Stimulated activated CD4-positive, alpha-beta T cell treated with anti-CD3 and anti-CD28 coated beads, Interleukin-1b, Interleukin-23, amount 100 ng/mL, for 48 hours (primary cell): ENCODE results near the gene SERPINF2.
"Not testable (repeated sequence)": the region's sequence is repeated elsewhere in the genome, so short reads cannot be mapped to it uniquely, and the experiment has no call there.

Source experiments
- DNase-seq: peaks from one replicate; pipeline ENCODE4 v3.0.0-alpha.2; 2020

Gene SERPINF2

GRCh38 chr17:1716912-1717695 is 25.6 kb upstream of the SERPINF2 start:
- DNase-seq = peak; percentile 91

GRCh38 chr17:1718362-1719165 is 24.1 kb upstream of the SERPINF2 start:
- no peak for DNase-seq

- DNase-seq = peak; percentile 64
These were observed 21.8 kb upstream of the SERPINF2 start for GRCh38 chr17:1720856-1721386.

- DNase-seq = not testable (repeated sequence)
These were observed 20.6 kb upstream of the SERPINF2 start for GRCh38 chr17:1722022-1722421.

GRCh38 chr17:1724351-1724868 is 18.3 kb upstream of the SERPINF2 start, which contains the start of gene WDR81:
WDR81 (plus strand) TSS chr17:1724704; CDS start chr17:1724960, 256 bp downstream.
- peak; percentile 86 for DNase-seq

- DNase-seq = no peak
These were observed 17.6 kb upstream of the SERPINF2 start for GRCh38 chr17:1724869-1725641.

GRCh38 chr17:1725642-1726511 is 16.8 kb upstream of the SERPINF2 start:
- DNase-seq = no peak

GRCh38 chr17:1726626-1727257 is 15.9 kb upstream of the SERPINF2 start:
- no peak for DNase-seq

- DNase-seq = no peak
These were observed 15.3 kb upstream of the SERPINF2 start for GRCh38 chr17:1727258-1727789.

- no peak for DNase-seq
These were observed 14.6 kb upstream of the SERPINF2 start for GRCh38 chr17:1727876-1728630.

- DNase-seq = no peak
These were observed 12.7 kb upstream of the SERPINF2 start for GRCh38 chr17:1729966-1730325.

GRCh38 chr17:1730326-1731193 is 12.1 kb upstream of the SERPINF2 start:
- DNase-seq = no peak

GRCh38 chr17:1731194-1731506 is 11.5 kb upstream of the SERPINF2 start:
- no peak for DNase-seq

GRCh38 chr17:1732241-1732832 is 10.3 kb upstream of the SERPINF2 start:
- no peak for DNase-seq

GRCh38 chr17:1732833-1733321 is 9.8 kb upstream of the SERPINF2 start:
- DNase-seq = no peak

GRCh38 chr17:1733759-1734158 is 8.9 kb upstream of the SERPINF2 start:
- DNase-seq = no peak

GRCh38 chr17:1735418-1735817 is 7.3 kb upstream of the SERPINF2 start:
- no peak for DNase-seq

- no peak for DNase-seq
These were observed 6.8 kb upstream of the SERPINF2 start for GRCh38 chr17:1735834-1736347.
